Liver (tissue), 9 donors: ENCODE results near the gene SEMA3B. TPM values are rescaled to one million over a fixed set of nuclear protein-coding genes. Genes with fewer than 3 reads are reported as not detected.

Experiments
- DNase-seq: peaks from one replicate; pipeline ENCODE4 v3.0.0-alpha.2; 2017; ENCODE audit warnings: low spot score
- H3K27ac ChIP-seq, 2 donors: one replicate each; pipeline ENCODE4 v1.7.0; 2013; ENCODE audit warnings: inconsistent platforms in 2 of 2, low read length in 2 of 2, control low read depth in 1 of 2, low read depth in 1 of 2, mild to moderate bottlenecking in 1 of 2
- H3K27me3 ChIP-seq, 4 donors: one replicate each; pipeline versions ENCODE4 v1.6.1 to v1.7.0; 2013; ENCODE audit warnings: low read length in 3 of 4, inconsistent platforms in 1 of 4, mild to moderate bottlenecking in 1 of 4, moderate library complexity in 1 of 4; ENCODE audit not compliant: control insufficient read depth in 4 of 4, insufficient read depth in 4 of 4
- H3K36me3 ChIP-seq, 4 donors: one replicate each; pipeline versions ENCODE4 v1.6.1 to v1.7.0; 2013; ENCODE audit warnings: low read length in 3 of 4, mild to moderate bottlenecking in 3 of 4, low read depth in 1 of 4, moderate library complexity in 1 of 4; ENCODE audit not compliant: control insufficient read depth in 4 of 4, insufficient read depth in 3 of 4
- H3K4me1 ChIP-seq, 4 donors: one replicate each; pipeline versions ENCODE4 v1.6.1 to v1.7.0; 2013; ENCODE audit warnings: low read length in 3 of 4, mild to moderate bottlenecking in 3 of 4, moderate library complexity in 1 of 4; ENCODE audit not compliant: control insufficient read depth in 4 of 4, insufficient read depth in 4 of 4
- H3K4me3 ChIP-seq, 3 donors: one replicate each; pipeline versions ENCODE4 v1.6.1 to v1.7.0; 2013; ENCODE audit warnings: low read length in 3 of 3, control low read depth in 1 of 3, low read depth in 1 of 3, mild to moderate bottlenecking in 1 of 3
- H3K9ac ChIP-seq, 2 donors: one replicate each; pipeline ENCODE4 v1.7.0; 2013; ENCODE audit warnings: low read length in 2 of 2, mild to moderate bottlenecking in 2 of 2, moderate library complexity in 2 of 2, control low read depth in 1 of 2, low read depth in 1 of 2
- H3K9me3 ChIP-seq, 4 donors: one replicate each; pipeline versions ENCODE4 v1.6.1 to v1.7.0; 2013; ENCODE audit warnings: low read length in 3 of 4; ENCODE audit not compliant: control insufficient read depth in 4 of 4
- EGR1 ChIP-seq, 2 donors: IDR thresholded peaks; 2 replicates each; pipeline ENCODE4 v1.6.1; 2016 to 2018; ENCODE audit warnings: antibody characterized with exemption in 2 of 2, low read depth in 2 of 2
- HNF4A ChIP-seq, 2 donors: conservative IDR thresholded peaks; 2 replicates each; pipeline ENCODE4 v1.6.1; 2016; ENCODE audit warnings: antibody characterized with exemption in 2 of 2, mild to moderate bottlenecking in 2 of 2
- HNF4G ChIP-seq: IDR thresholded peaks from 2 replicates; pipeline ENCODE4 v1.6.1; 2016; ENCODE audit warnings: antibody characterized with exemption
- NR2F2 ChIP-seq: IDR thresholded peaks from 2 replicates; pipeline ENCODE4 v1.6.1; 2016; ENCODE audit warnings: antibody characterized with exemption
- RAD21 ChIP-seq, 2 donors: IDR thresholded peaks; 2 replicates each; pipeline ENCODE4 v1.6.1; 2016; ENCODE audit warnings: antibody characterized with exemption in 2 of 2, mild to moderate bottlenecking in 2 of 2
- RXRA ChIP-seq, 2 donors: IDR thresholded peaks; 2 replicates each; pipeline ENCODE4 v1.6.1; 2017 to 2018; ENCODE audit warnings: antibody characterized with exemption in 2 of 2, mild to moderate bottlenecking in 1 of 2
- SP1 ChIP-seq: IDR thresholded peaks from 2 replicates; pipeline ENCODE4 v1.6.1; 2018; ENCODE audit warnings: antibody characterized with exemption, mild to moderate bottlenecking
- TAF1 ChIP-seq: conservative IDR thresholded peaks from 2 replicates; pipeline ENCODE4 v1.6.1; 2016; ENCODE audit warnings: antibody characterized with exemption, mild to moderate bottlenecking
- YY1 ChIP-seq: IDR thresholded peaks from 2 replicates; pipeline ENCODE4 v1.6.1; 2016; ENCODE audit warnings: antibody characterized with exemption, mild to moderate bottlenecking
- WGBS: extraction: QIAGEN DNeasy Blood & Tissue Kit; methylation state at CpG from one replicate; pipeline ENCODE4 v1.1.7; 2013; 5-methylcytosine and 5-hydroxymethylcytosine counted together
- polyA plus RNA-seq, 2 donors: library from polyadenylated mRNA; stranded (reverse) in 1 of 2; unstranded in 1 of 2; fragments of 200-250 nt in 1 of 2; fragments of >200 nt in 1 of 2; fragmentation: Nextera tagmentation in 1 of 2; extraction: Ambion mirVana in 1 of 2; gene quantifications; one replicate each; pipeline versions ENCODE4 v1.2.1 to v1.2.3, GENCODE V29; 2013 to 2015
- total RNA-seq, 2 donors: library from RNA; depleted of rRNA; stranded (reverse); fragments of >200 nt; gene quantifications; one replicate each; pipeline ENCODE4 v1.2.3, GENCODE V29; 2014
- TF ChIP-seq, protein P1 (sequence below): fragments of 150-350 bp; IDR thresholded peaks from 2 replicates; pipeline ENCODE4 v1.5.1; 2017; ENCODE audit warnings: improper control_type of control experiment, low read depth, low read length; ENCODE audit not compliant: missing input control
- TF ChIP-seq, protein P2 (sequence below): IDR thresholded peaks from 2 replicates; pipeline ENCODE4 v1.6.1; 2016; ENCODE audit warnings: antibody characterized with exemption
- TF ChIP-seq, protein P3 (sequence below): IDR thresholded peaks from 2 replicates; pipeline ENCODE4 v1.6.1; 2016; ENCODE audit warnings: antibody characterized with exemption
- TF ChIP-seq, protein P4 (sequence below): IDR thresholded peaks from 2 replicates; pipeline ENCODE4 v1.6.1; 2016; ENCODE audit warnings: antibody characterized with exemption, mild to moderate bottlenecking
- TF ChIP-seq, protein P5 (sequence below): IDR thresholded peaks from 2 replicates; pipeline ENCODE4 v1.6.1; 2016; ENCODE audit warnings: antibody characterized with exemption
- donor health status: healthy.
- donor health status: healthy.
- donor health status: healthy.
- donor health status: healthy.
- donor health status: healthy.

Gene SEMA3B
- total RNA-seq (1 to 10 TPM in 1 of 2 donors, under 1 TPM in 1; 0.56 to 1.5 TPM), polyA plus RNA-seq (1 to 10 TPM in 1 of 2 donors, under 1 TPM in 1; 0.40 to 1.3 TPM)

DNA sequence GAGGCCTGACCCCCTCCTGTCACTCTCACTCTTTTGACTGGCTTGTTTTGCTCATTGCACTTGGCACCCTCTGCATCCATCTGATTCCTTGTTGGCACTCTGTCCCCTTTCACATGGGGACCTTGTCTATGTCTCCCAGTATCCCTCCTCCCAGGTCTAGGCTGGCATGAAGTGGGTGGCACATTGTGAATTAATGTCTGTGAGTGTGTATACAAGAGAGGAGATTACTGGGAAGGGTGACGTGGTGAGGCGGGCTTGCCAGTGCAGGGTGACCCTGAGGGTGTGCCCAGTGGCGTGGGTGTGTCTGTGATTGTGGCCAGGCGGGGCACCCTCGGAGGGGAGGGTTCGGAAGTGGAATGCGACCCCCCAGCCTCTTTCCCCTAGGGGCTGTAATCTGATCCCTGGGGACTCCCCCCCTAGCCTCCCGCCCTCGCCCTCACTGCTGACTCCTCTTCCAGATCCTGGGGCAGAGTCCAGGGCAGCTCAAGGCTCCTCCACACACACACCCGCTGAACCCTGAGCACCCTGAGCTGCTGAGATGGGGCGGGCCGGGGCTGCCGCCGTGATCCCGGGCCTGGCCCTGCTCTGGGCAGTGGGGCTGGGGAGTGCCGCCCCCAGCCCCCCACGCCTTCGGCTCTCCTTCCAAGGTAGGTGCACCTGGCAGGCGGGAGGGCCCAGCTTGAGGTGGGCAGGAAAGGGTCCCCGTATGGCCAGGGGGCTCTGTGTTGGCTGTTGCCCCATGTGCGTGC is at the start of gene SEMA3B:
SEMA3B (plus strand) TSS at position 445 of the 749 bp plus-strand sequence; CDS start at position 539, 94 bp downstream.
- Histone ChIP-seq H3K4me1 (peaks cover 1 to 41% (median 17%) of the 10 kb centered on the region in 4 donors), H3K36me3 (no peaks in the 10 kb centered on the region), H3K4me3 (no peak within 1 kb of the TSS), H3K27me3 (no peaks in the 10 kb centered on the region), H3K27ac (no peak within 1 kb of the TSS), H3K9ac (no peak within 1 kb of the TSS), H3K9me3 (no peaks in the 10 kb centered on the region)
- DNase-seq: no peak
- TF ChIP-seq HNF4G (no peak), TAF1 (no peak), NR2F2 (no peak), RAD21 (IDR thresholded peaks at IDR 0.05) (no peak), RXRA (IDR thresholded peaks at IDR 0.05) (no peak), YY1 (no peak), HNF4A (conservative IDR thresholded peaks at IDR 0.05) (no peak), EGR1 (IDR thresholded peaks at IDR 0.05; ENCODE audit: low read depth in 2 of 2) (no peak), SP1 (no peak)
- TF ChIP-seq, protein P1, sequence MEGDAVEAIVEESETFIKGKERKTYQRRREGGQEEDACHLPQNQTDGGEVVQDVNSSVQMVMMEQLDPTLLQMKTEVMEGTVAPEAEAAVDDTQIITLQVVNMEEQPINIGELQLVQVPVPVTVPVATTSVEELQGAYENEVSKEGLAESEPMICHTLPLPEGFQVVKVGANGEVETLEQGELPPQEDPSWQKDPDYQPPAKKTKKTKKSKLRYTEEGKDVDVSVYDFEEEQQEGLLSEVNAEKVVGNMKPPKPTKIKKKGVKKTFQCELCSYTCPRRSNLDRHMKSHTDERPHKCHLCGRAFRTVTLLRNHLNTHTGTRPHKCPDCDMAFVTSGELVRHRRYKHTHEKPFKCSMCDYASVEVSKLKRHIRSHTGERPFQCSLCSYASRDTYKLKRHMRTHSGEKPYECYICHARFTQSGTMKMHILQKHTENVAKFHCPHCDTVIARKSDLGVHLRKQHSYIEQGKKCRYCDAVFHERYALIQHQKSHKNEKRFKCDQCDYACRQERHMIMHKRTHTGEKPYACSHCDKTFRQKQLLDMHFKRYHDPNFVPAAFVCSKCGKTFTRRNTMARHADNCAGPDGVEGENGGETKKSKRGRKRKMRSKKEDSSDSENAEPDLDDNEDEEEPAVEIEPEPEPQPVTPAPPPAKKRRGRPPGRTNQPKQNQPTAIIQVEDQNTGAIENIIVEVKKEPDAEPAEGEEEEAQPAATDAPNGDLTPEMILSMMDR: no peak
- TF ChIP-seq, protein P2, sequence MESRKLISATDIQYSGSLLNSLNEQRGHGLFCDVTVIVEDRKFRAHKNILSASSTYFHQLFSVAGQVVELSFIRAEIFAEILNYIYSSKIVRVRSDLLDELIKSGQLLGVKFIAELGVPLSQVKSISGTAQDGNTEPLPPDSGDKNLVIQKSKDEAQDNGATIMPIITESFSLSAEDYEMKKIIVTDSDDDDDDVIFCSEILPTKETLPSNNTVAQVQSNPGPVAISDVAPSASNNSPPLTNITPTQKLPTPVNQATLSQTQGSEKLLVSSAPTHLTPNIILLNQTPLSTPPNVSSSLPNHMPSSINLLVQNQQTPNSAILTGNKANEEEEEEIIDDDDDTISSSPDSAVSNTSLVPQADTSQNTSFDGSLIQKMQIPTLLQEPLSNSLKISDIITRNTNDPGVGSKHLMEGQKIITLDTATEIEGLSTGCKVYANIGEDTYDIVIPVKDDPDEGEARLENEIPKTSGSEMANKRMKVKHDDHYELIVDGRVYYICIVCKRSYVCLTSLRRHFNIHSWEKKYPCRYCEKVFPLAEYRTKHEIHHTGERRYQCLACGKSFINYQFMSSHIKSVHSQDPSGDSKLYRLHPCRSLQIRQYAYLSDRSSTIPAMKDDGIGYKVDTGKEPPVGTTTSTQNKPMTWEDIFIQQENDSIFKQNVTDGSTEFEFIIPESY: no peak
- TF ChIP-seq, protein P3, sequence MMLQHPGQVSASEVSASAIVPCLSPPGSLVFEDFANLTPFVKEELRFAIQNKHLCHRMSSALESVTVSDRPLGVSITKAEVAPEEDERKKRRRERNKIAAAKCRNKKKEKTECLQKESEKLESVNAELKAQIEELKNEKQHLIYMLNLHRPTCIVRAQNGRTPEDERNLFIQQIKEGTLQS: no peak
- TF ChIP-seq, protein P4, sequence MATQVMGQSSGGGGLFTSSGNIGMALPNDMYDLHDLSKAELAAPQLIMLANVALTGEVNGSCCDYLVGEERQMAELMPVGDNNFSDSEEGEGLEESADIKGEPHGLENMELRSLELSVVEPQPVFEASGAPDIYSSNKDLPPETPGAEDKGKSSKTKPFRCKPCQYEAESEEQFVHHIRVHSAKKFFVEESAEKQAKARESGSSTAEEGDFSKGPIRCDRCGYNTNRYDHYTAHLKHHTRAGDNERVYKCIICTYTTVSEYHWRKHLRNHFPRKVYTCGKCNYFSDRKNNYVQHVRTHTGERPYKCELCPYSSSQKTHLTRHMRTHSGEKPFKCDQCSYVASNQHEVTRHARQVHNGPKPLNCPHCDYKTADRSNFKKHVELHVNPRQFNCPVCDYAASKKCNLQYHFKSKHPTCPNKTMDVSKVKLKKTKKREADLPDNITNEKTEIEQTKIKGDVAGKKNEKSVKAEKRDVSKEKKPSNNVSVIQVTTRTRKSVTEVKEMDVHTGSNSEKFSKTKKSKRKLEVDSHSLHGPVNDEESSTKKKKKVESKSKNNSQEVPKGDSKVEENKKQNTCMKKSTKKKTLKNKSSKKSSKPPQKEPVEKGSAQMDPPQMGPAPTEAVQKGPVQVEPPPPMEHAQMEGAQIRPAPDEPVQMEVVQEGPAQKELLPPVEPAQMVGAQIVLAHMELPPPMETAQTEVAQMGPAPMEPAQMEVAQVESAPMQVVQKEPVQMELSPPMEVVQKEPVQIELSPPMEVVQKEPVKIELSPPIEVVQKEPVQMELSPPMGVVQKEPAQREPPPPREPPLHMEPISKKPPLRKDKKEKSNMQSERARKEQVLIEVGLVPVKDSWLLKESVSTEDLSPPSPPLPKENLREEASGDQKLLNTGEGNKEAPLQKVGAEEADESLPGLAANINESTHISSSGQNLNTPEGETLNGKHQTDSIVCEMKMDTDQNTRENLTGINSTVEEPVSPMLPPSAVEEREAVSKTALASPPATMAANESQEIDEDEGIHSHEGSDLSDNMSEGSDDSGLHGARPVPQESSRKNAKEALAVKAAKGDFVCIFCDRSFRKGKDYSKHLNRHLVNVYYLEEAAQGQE: no peak
- TF ChIP-seq, protein P5, sequence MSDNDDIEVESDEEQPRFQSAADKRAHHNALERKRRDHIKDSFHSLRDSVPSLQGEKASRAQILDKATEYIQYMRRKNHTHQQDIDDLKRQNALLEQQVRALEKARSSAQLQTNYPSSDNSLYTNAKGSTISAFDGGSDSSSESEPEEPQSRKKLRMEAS: no peak
- WGBS: 62% methylated on average over 21 of the region's 21 CpGs
